CD14-positive monocyte (primary cell): Measurements from ENCODE around the gene GOLGA8N. TPM values are rescaled to one million over a fixed set of nuclear protein-coding genes. Genes with fewer than 3 reads are reported as not detected.
A peak's percentile ranks its signal among the peaks of the same experiment; 100 is the strongest.
"Not testable (repeated sequence)": the region's sequence is repeated elsewhere in the genome, so short reads cannot be mapped to it uniquely, and the experiment has no call there.

Experiments
- DNase-seq, 3 donors: peaks; one replicate each; pipeline ENCODE4 v3.0.0-alpha.2; 2011 to 2022
- H2AFZ ChIP-seq: 2 replicates; pipeline ENCODE4 v1.6.0; 2012; ENCODE audit warnings: mild to moderate bottlenecking, low read depth, low read length, inconsistent platforms; ENCODE audit not compliant: insufficient read depth, poor library complexity, severe bottlenecking
- H3K27ac ChIP-seq, 2 donors: 1 replicate in 1 of 2; 2 replicates in 1 of 2; pipeline ENCODE4 v1.5.1; 2012 to 2013; ENCODE audit warnings: low read length in 2 of 2, control low read depth in 1 of 2, inconsistent platforms in 1 of 2, low read depth in 1 of 2, mild to moderate bottlenecking in 1 of 2
- H3K27me3 ChIP-seq, 2 donors: one replicate each; pipeline versions ENCODE4 v1.6.0 to v1.6.1; 2011 to 2013; ENCODE audit warnings: low read length in 2 of 2; ENCODE audit not compliant: control insufficient read depth in 2 of 2, insufficient read depth in 2 of 2
- H3K36me3 ChIP-seq, 2 donors: replicated peaks in 1 of 2; 1 replicate in 1 of 2; 2 replicates in 1 of 2; pipeline versions ENCODE4 v1.5.1 to v1.6.1; 2012 to 2013; ENCODE audit warnings: low read length in 2 of 2, control low read depth in 1 of 2, inconsistent platforms in 1 of 2, mild to moderate bottlenecking in 1 of 2; ENCODE audit not compliant: insufficient read depth in 2 of 2, control insufficient read depth in 1 of 2
- H3K4me1 ChIP-seq, 2 donors: 1 replicate in 1 of 2; 2 replicates in 1 of 2; pipeline versions ENCODE4 v1.5.1 to v1.6.1; 2012 to 2013; ENCODE audit warnings: low read length in 2 of 2, control low read depth in 1 of 2, inconsistent platforms in 1 of 2, mild to moderate bottlenecking in 1 of 2, moderate library complexity in 1 of 2; ENCODE audit not compliant: insufficient read depth in 2 of 2, control insufficient read depth in 1 of 2
- H3K4me2 ChIP-seq: replicated peaks from 2 replicates; pipeline ENCODE3; 2012; ENCODE audit warnings: low read length, moderate library complexity, mild to moderate bottlenecking; ENCODE audit not compliant: poor library complexity, severe bottlenecking; ENCODE audit errors: extremely low read depth
- H3K4me3 ChIP-seq, 3 experiments: fragments of 200-600 bp in 1 of 3; sonication (generic) in 1 of 3; replicated peaks in 1 of 3; 1 replicate in 2 of 3; 2 replicates in 1 of 3; pipeline ENCODE4 v1.5.1; 2011 to 2013; ENCODE audit warnings: low read length in 3 of 3, mild to moderate bottlenecking in 3 of 3, control low read depth in 2 of 3, low read depth in 2 of 3, inconsistent platforms in 1 of 3, moderate library complexity in 1 of 3
- H3K79me2 ChIP-seq: 2 replicates; pipeline ENCODE4 v1.6.0; 2012; ENCODE audit warnings: mild to moderate bottlenecking, control low read depth, inconsistent platforms, low read length, moderate library complexity; ENCODE audit not compliant: insufficient read depth
- H3K9ac ChIP-seq: 2 replicates; pipeline ENCODE4 v1.6.0; 2017; ENCODE audit warnings: low read length, mild to moderate bottlenecking; ENCODE audit not compliant: insufficient read depth, poor library complexity, severe bottlenecking
- H3K9me3 ChIP-seq, 2 donors: replicated peaks in 1 of 2; 1 replicate in 1 of 2; 2 replicates in 1 of 2; pipeline versions ENCODE4 v1.5.1 to v1.6.1; 2012 to 2013; ENCODE audit warnings: low read length in 2 of 2, control low read depth in 1 of 2; ENCODE audit not compliant: control insufficient read depth in 1 of 2, insufficient read depth in 1 of 2
- H4K20me1 ChIP-seq: 2 replicates; pipeline ENCODE4 v1.6.0; 2012; ENCODE audit warnings: mild to moderate bottlenecking, low read length, control low read depth, moderate library complexity; ENCODE audit not compliant: insufficient read depth
- H3K27ac Mint-ChIP-seq, 7 donors: one replicate each; pipeline ENCODE4 v1.8.0; 2020; ENCODE audit warnings: mild to moderate bottlenecking in 7 of 7, mixed read lengths in 7 of 7, moderate library complexity in 6 of 7, inconsistent platforms in 2 of 7
- H3K27me3 Mint-ChIP-seq, 3 donors: one replicate each; pipeline ENCODE4 v1.8.0; 2021 to 2022; ENCODE audit warnings: low read depth in 3 of 3, mild to moderate bottlenecking in 3 of 3, mixed read lengths in 3 of 3, moderate library complexity in 3 of 3, inconsistent platforms in 1 of 3
- H3K36me3 Mint-ChIP-seq, 2 donors: one replicate each; pipeline ENCODE4 v1.8.0; 2020; ENCODE audit warnings: mixed read lengths in 2 of 2, inconsistent platforms in 1 of 2, mild to moderate bottlenecking in 1 of 2
- H3K4me1 Mint-ChIP-seq: one replicate; pipeline ENCODE4 v1.8.0; 2020; ENCODE audit warnings: mild to moderate bottlenecking, mixed read lengths
- H3K4me3 Mint-ChIP-seq, 2 donors: one replicate each; pipeline ENCODE4 v1.8.0; 2020; ENCODE audit warnings: mild to moderate bottlenecking in 2 of 2, mixed read lengths in 2 of 2, moderate library complexity in 1 of 2
- H3K9me3 Mint-ChIP-seq, 7 donors: one replicate each; pipeline ENCODE4 v1.8.0; 2020 to 2022; ENCODE audit warnings: mixed read lengths in 7 of 7, mild to moderate bottlenecking in 6 of 7, moderate library complexity in 6 of 7, inconsistent platforms in 2 of 7
- WGBS: methylation state at CpG from one replicate; pipeline ENCODE4 v1.1.5; 2013; ENCODE audit warnings: missing lambda C conversion rate; ENCODE audit not compliant: insufficient coverage; 5-methylcytosine and 5-hydroxymethylcytosine counted together
- intact Hi-C, 2 donors: fragments of 100-400 bp; cut with micrococcal nuclease; formaldehyde crosslinking; loops; one replicate each; pipeline versions ENCODE4 v1.15.0 to v1.15.1; 2023
- polyA plus RNA-seq, 3 donors: library from polyadenylated mRNA; depleted of rRNA in 1 of 3; unstranded in 2 of 3; stranded (reverse) in 1 of 3; fragments of 300-500 nt in 2 of 3; fragments of >200 nt in 1 of 3; fragmentation: Illumina TruSeq in 2 of 3; gene quantifications; 1 replicate in 2 of 3; 2 replicates in 1 of 3; pipeline ENCODE4 v1.2.3, GENCODE V29; 2012 to 2021

GOLGA8N gene
- polyA plus RNA-seq, 3 donors: 0.04 to 8.3 (median 0.66) TPM

- H3K4me1 Mint-ChIP-seq, H3K4me2 ChIP-seq, H2AFZ ChIP-seq, H3K9me3 ChIP-seq, H3K9me3 Mint-ChIP-seq, H3K27me3 ChIP-seq, H3K36me3 ChIP-seq, DNase-seq, H3K27me3 Mint-ChIP-seq, H3K27ac ChIP-seq, H3K4me3 Mint-ChIP-seq, intact Hi-C loops, H3K36me3 Mint-ChIP-seq, H3K27ac Mint-ChIP-seq, H3K4me3 ChIP-seq, H3K4me1 ChIP-seq, H3K9ac ChIP-seq, H3K79me2 ChIP-seq, H4K20me1 ChIP-seq: not testable (repeated sequence)
- WGBS: no CpG with 5 or more reads among the region's 6 CpGs
Observed at GRCh38 chr15:32562198-32562597, 31.1 kb upstream of the GOLGA8N start.

- DNase-seq, H3K4me1 ChIP-seq, H3K79me2 ChIP-seq, H3K4me2 ChIP-seq, H3K4me3 ChIP-seq, H3K27ac ChIP-seq, H3K4me3 Mint-ChIP-seq, H3K36me3 Mint-ChIP-seq, H3K9ac ChIP-seq, intact Hi-C loops, H3K27me3 Mint-ChIP-seq, H2AFZ ChIP-seq, H3K9me3 ChIP-seq, H3K4me1 Mint-ChIP-seq, H3K36me3 ChIP-seq, H3K27me3 ChIP-seq, H3K9me3 Mint-ChIP-seq, H3K27ac Mint-ChIP-seq, H4K20me1 ChIP-seq: not testable (repeated sequence)
- no CpG with 5 or more reads among the region's 3 CpGs for WGBS
Observed at GRCh38 chr15:32568988-32569387, 24.3 kb upstream of the GOLGA8N start.

GRCh38 chr15:32578482-32578881 is 14.8 kb upstream of the GOLGA8N start:
- H3K27me3 Mint-ChIP-seq, H4K20me1 ChIP-seq, intact Hi-C loops, H2AFZ ChIP-seq, H3K36me3 ChIP-seq, H3K27ac ChIP-seq, H3K4me3 ChIP-seq, H3K4me2 ChIP-seq, DNase-seq, H3K4me1 ChIP-seq, H3K9me3 Mint-ChIP-seq, H3K27me3 ChIP-seq, H3K79me2 ChIP-seq, H3K36me3 Mint-ChIP-seq, H3K9me3 ChIP-seq, H3K4me1 Mint-ChIP-seq, H3K9ac ChIP-seq: not testable (repeated sequence)
- Mint-ChIP-seq H3K27ac (peak overlapping the region in 3 of 7 donors; percentile 2 to 55 (median 13)), H3K4me3 (peak overlapping the region in 1 of 2 donors; percentile 43)
- WGBS: no CpG with 5 or more reads among the region's 4 CpGs

- H3K27me3 ChIP-seq, H3K27ac ChIP-seq, H3K79me2 ChIP-seq, H3K27ac Mint-ChIP-seq, H3K4me3 ChIP-seq, H2AFZ ChIP-seq, intact Hi-C loops, H3K27me3 Mint-ChIP-seq, DNase-seq, H3K4me2 ChIP-seq, H3K9me3 ChIP-seq, H4K20me1 ChIP-seq, H3K4me3 Mint-ChIP-seq, H3K36me3 ChIP-seq, H3K9me3 Mint-ChIP-seq, H3K4me1 Mint-ChIP-seq, H3K36me3 Mint-ChIP-seq, H3K9ac ChIP-seq, H3K4me1 ChIP-seq: not testable (repeated sequence)
- no CpG with 5 or more reads among the region's 4 CpGs for WGBS
Observed at GRCh38 chr15:32585844-32586243, 7.4 kb upstream of the GOLGA8N start.
